GM12878 (cell line): ENCODE measurements around the gene TRMU. TPM values are rescaled to one million over a fixed set of nuclear protein-coding genes. Genes with fewer than 3 reads are reported as not detected.

Experiments
- ATAC-seq: fragments of 200-7000 bp; cut with Tn5 transposase; 3 replicates; pipeline ENCODE4 v1.9.1; 2020; ENCODE audit warnings: mild to moderate bottlenecking, moderate library complexity
- BruUV-seq: library from RNA; stranded (reverse); fragments of 400-500 nt; replicated peaks from 2 replicates; lab custom pipeline; 2021; lab: Mats Ljungman, UMichigan
- CTCF ChIA-PET: fragments of 300-600 bp; sonication (Branson Sonifier 250); formaldehyde crosslinking; extraction: SDS; loops from one replicate; lab custom pipeline; 2021; ENCODE audit warnings: inconsistent platforms; lab: Yijun Ruan, JAX
- POLR2A ChIA-PET: fragments of 350-600 bp; formaldehyde crosslinking; extraction: SDS; loops from one replicate; lab custom pipeline; 2021; ENCODE audit warnings: inconsistent platforms; lab: Charles Lee
- RAD21 ChIA-PET: fragments of 300-600 bp; sonication (Branson Sonifier 250); formaldehyde crosslinking; loops from one replicate; lab custom pipeline; 2023; ENCODE audit warnings: antibody characterized with exemption; ENCODE audit not compliant: unreplicated experiment; lab: Charles Lee
- SMC1A ChIA-PET: fragments of 300-600 bp; sonication (Branson Sonifier 250); formaldehyde crosslinking; loops from one replicate; lab custom pipeline; 2023; ENCODE audit not compliant: unreplicated experiment, uncharacterized antibody; lab: Charles Lee
- DNase-seq: peaks from one replicate; pipeline ENCODE4 v3.0.0-alpha.2; 2011; ENCODE audit warnings: low read depth, low spot score
- FAIRE-seq: peaks from 3 replicates; lab custom pipeline; 2011; peaks lifted over from hg19 to GRCh38; lab: Jason Lieb, UNC
- H2AFZ ChIP-seq: 2 replicates; pipeline ENCODE4 v1.6.0; 2011; ENCODE audit warnings: low read depth, low read length, control low read depth; ENCODE audit not compliant: control insufficient read depth
- H3K27ac ChIP-seq: 2 replicates; pipeline ENCODE4 v1.5.1; 2011; ENCODE audit warnings: control low read depth; ENCODE audit not compliant: control insufficient read depth, insufficient read depth
- H3K27me3 ChIP-seq, 2 experiments: replicated peaks in 1 of 2; 2 replicates each; pipeline versions ENCODE4 v1.6.0 to v1.6.1; 2011; ENCODE audit warnings: low read length in 1 of 2; ENCODE audit not compliant: control insufficient read depth in 2 of 2, insufficient read depth in 2 of 2
- H3K36me3 ChIP-seq, 2 experiments: 2 replicates each; pipeline ENCODE4 v1.5.1; 2011; ENCODE audit warnings: low read length in 1 of 2; ENCODE audit not compliant: control insufficient read depth in 2 of 2, insufficient read depth in 2 of 2
- H3K4me1 ChIP-seq: 2 replicates; pipeline ENCODE4 v1.6.1; 2011; ENCODE audit warnings: mild to moderate bottlenecking, low read length, moderate library complexity, mixed read lengths; ENCODE audit not compliant: control insufficient read depth, insufficient read depth
- H3K4me2 ChIP-seq: 2 replicates; pipeline ENCODE4 v1.6.0; 2011; ENCODE audit warnings: control low read depth; ENCODE audit not compliant: control insufficient read depth, insufficient read depth
- H3K4me3 ChIP-seq: fragments of 200-600 bp; sonication (generic); 2 replicates; pipeline ENCODE4 v1.5.1; 2016
- H3K79me2 ChIP-seq: 2 replicates; pipeline ENCODE4 v1.6.0; 2011; ENCODE audit warnings: low read length; ENCODE audit not compliant: control insufficient read depth, insufficient read depth
- H3K9ac ChIP-seq: 2 replicates; pipeline ENCODE4 v1.8.0; 2011; ENCODE audit warnings: low read length, control low read depth, mixed read lengths; ENCODE audit not compliant: control insufficient read depth, insufficient read depth
- H3K9me3 ChIP-seq: replicated peaks from 3 replicates; pipeline ENCODE4 v1.5.1; 2011; ENCODE audit warnings: mild to moderate bottlenecking, low read length; ENCODE audit not compliant: control insufficient read depth, insufficient read depth
- H4K20me1 ChIP-seq: 2 replicates; pipeline ENCODE4 v1.6.0; 2011; ENCODE audit not compliant: control insufficient read depth, insufficient read depth
- BACH1 ChIP-seq: fragments of 450-650 bp; IDR thresholded peaks from 2 replicates; pipeline ENCODE4 v1.6.1; 2017; ENCODE audit warnings: mild to moderate bottlenecking, borderline replicate concordance
- CREM ChIP-seq: IDR thresholded peaks from 2 replicates; pipeline ENCODE4 v1.6.1; 2014; ENCODE audit warnings: antibody characterized with exemption, low read depth
- JUNB ChIP-seq: IDR thresholded peaks from 2 replicates; pipeline ENCODE4 v1.6.1; 2016; ENCODE audit warnings: antibody characterized with exemption, mild to moderate bottlenecking
- NFXL1 ChIP-seq: fragments of 450-650 bp; IDR thresholded peaks from 2 replicates; pipeline ENCODE4 v1.6.1; 2017; ENCODE audit warnings: antibody characterized with exemption, mild to moderate bottlenecking, borderline replicate concordance
- NR2C1 ChIP-seq: fragments of 450-650 bp; IDR thresholded peaks from 2 replicates; pipeline ENCODE4 v1.6.1; 2017; ENCODE audit warnings: antibody characterized with exemption, mild to moderate bottlenecking, moderate library complexity
- SPI1 ChIP-seq: IDR thresholded peaks from 2 replicates; pipeline ENCODE4 v1.6.1; 2011; ENCODE audit warnings: low read depth, mild to moderate bottlenecking, low read length, moderate library complexity, borderline replicate concordance; ENCODE audit not compliant: insufficient read depth
- TCF7 ChIP-seq: IDR thresholded peaks from 2 replicates; pipeline ENCODE4 v1.6.1; 2014; ENCODE audit warnings: antibody characterized with exemption, borderline replicate concordance
- USF2 ChIP-seq: IDR thresholded peaks from 2 replicates; pipeline ENCODE4 v1.6.1; 2011; ENCODE audit warnings: low read depth, low read length, improper control_type of control experiment, borderline replicate concordance
- ZBED1 ChIP-seq: IDR thresholded peaks from 2 replicates; pipeline ENCODE4 v1.6.1; 2016; ENCODE audit warnings: borderline replicate concordance
- ZNF207 ChIP-seq: fragments of 450-650 bp; IDR thresholded peaks from 2 replicates; pipeline ENCODE4 v1.6.1; 2014; ENCODE audit warnings: antibody characterized with exemption, mild to moderate bottlenecking, borderline replicate concordance
- ZNF274 ChIP-seq: IDR thresholded peaks from one replicate; pipeline ENCODE4 v1.8.0; 2011; ENCODE audit not compliant: insufficient read length, insufficient read depth
- ZNF622 ChIP-seq: fragments of 450-650 bp; IDR thresholded peaks from 2 replicates; pipeline ENCODE4 v1.6.1; 2017; ENCODE audit warnings: mild to moderate bottlenecking, inconsistent platforms
- ZZZ3 ChIP-seq: IDR thresholded peaks from 2 replicates; pipeline ENCODE4 v1.6.1; 2011; ENCODE audit warnings: low read depth; ENCODE audit not compliant: control insufficient read depth, insufficient read length
- WGBS: methylation state at CpG from one replicate; pipeline ENCODE4 v1.1.6; 2016; ENCODE audit warnings: low lambda C conversion rate; ENCODE audit not compliant: insufficient replicate concordance, insufficient coverage; ENCODE audit errors: missing lambda C conversion rate; 5-methylcytosine and 5-hydroxymethylcytosine counted together
- in situ Hi-C: fragments of 300-500 bp; cut with MboI; formaldehyde crosslinking; loops from 9 replicates; pipeline ENCODE4 v1.14.3; 2018; ENCODE audit warnings: mixed read lengths
- intact Hi-C: fragments of 100-400 bp; cut with micrococcal nuclease; formaldehyde crosslinking; loops from one replicate; pipeline ENCODE4 v1.14.2; 2022; ENCODE audit not compliant: unreplicated experiment
- polyA plus RNA-seq, 11 experiments: library from polyadenylated mRNA; depleted of rRNA in 4 of 11; unstranded in 6 of 11; stranded (reverse) in 5 of 11; fragments of >200 nt; fragmentation: Nextera tagmentation in 4 of 11; fragmentation: Illumina TruSeq in 1 of 11; extraction: Ambion mirVana in 4 of 11; extraction: Trizol in 1 of 11; gene quantifications; 1 replicate in 1 of 11; 2 replicates in 10 of 11; pipeline versions ENCODE4 v1.2.1 to v1.2.3, GENCODE V29; 2011 to 2016; ENCODE audit warnings: inconsistent platforms in 2 of 11, missing spikeins in 2 of 11, low read depth in 1 of 11
- total RNA-seq, 4 experiments: library from RNA; depleted of rRNA in 3 of 4; stranded (reverse); fragments of >200 nt in 3 of 4; fragmentation: Illumina TruSeq in 1 of 4; extraction: Trizol in 1 of 4; gene quantifications; 2 replicates each; pipeline versions ENCODE4 v1.2.1 to v1.2.3, GENCODE V29; 2013 to 2021
- TF ChIP-seq, protein P1 (sequence below), 3 experiments: IDR thresholded peaks in 2 of 3; conservative IDR thresholded peaks in 1 of 3; 2 replicates each; pipeline ENCODE4 v1.5.1; 2011; ENCODE audit warnings: low read depth in 3 of 3, low read length in 3 of 3, mild to moderate bottlenecking in 3 of 3, control low read depth in 2 of 3, moderate library complexity in 2 of 3, inconsistent platforms in 1 of 3, mixed read lengths in 1 of 3; ENCODE audit not compliant: control insufficient read depth in 2 of 3, insufficient read depth in 1 of 3; ENCODE audit errors: extremely low read depth in 1 of 3
- TF ChIP-seq, protein P2 (sequence below): IDR thresholded peaks from 2 replicates; pipeline ENCODE4 v1.6.1; 2012; ENCODE audit warnings: low read depth, low read length, improper control_type of control experiment
- TF ChIP-seq, protein P3 (sequence below): fragments of 450-650 bp; IDR thresholded peaks from 2 replicates; pipeline ENCODE4 v1.6.1; 2018; ENCODE audit warnings: mild to moderate bottlenecking, low read depth, moderate library complexity; ENCODE audit not compliant: partially characterized antibody

TRMU gene
- total and polyA plus RNA-seq, 10 of the 15 experiments (the other 5 are each of a cell fraction or from before 2014, with no cell fraction given): 3.5 to 57.0 (median 44.0) TPM

GRCh38 chr22:46309526-46310085, 25.9 kb upstream of the TRMU start (continued):
- TF ChIP-seq, protein P1, sequence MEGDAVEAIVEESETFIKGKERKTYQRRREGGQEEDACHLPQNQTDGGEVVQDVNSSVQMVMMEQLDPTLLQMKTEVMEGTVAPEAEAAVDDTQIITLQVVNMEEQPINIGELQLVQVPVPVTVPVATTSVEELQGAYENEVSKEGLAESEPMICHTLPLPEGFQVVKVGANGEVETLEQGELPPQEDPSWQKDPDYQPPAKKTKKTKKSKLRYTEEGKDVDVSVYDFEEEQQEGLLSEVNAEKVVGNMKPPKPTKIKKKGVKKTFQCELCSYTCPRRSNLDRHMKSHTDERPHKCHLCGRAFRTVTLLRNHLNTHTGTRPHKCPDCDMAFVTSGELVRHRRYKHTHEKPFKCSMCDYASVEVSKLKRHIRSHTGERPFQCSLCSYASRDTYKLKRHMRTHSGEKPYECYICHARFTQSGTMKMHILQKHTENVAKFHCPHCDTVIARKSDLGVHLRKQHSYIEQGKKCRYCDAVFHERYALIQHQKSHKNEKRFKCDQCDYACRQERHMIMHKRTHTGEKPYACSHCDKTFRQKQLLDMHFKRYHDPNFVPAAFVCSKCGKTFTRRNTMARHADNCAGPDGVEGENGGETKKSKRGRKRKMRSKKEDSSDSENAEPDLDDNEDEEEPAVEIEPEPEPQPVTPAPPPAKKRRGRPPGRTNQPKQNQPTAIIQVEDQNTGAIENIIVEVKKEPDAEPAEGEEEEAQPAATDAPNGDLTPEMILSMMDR (IDR thresholded peaks at IDR 0.05 in 2 of 3, conservative IDR thresholded peaks at IDR 0.05 in 1 of 3; ENCODE audit: control insufficient read depth in 2 of 3, extremely low read depth in 1 of 3, insufficient read depth in 1 of 3, low read depth in 3 of 3, low read length in 3 of 3): no peak
- TF ChIP-seq ZNF207: no peak
- no peak for TF ChIP-seq JUNB

- Histone ChIP-seq H3K9me3 (no peaks in the 10 kb centered on the region), H3K27ac (no peak overlapping the region), H3K4me3 (no peak overlapping the region), H2AFZ (no peak overlapping the region), H3K4me1 (no peaks in the 10 kb centered on the region), H3K27me3 (no peaks in the 10 kb centered on the region), H3K79me2 (no peaks in the 10 kb centered on the region; the same call in none of the 2 replicates), H4K20me1 (no peaks in the 10 kb centered on the region), H3K36me3 (peaks cover 23 to 24% of the 10 kb centered on the region in 2 experiments), H3K9ac (no peak overlapping the region), H3K4me2 (no peak overlapping the region)
- no peak for ATAC-seq
- POLR2A ChIA-PET: no interaction called here
- intact Hi-C loops (loop anchor here (10.0 kb wide), 1 partner anchor 317 kb away; no protein-coding TSS in a partner anchor), in situ Hi-C loops (loop anchor here (5.0 kb wide), 2 partner anchors 190 to 300 kb away; no protein-coding TSS in a partner anchor)
- FAIRE-seq: no peak
- BruUV-seq: no TSS peak
- RAD21 ChIA-PET: interaction anchor here (1.9 kb wide), 1 partner anchor 190 kb away, joined by 5 read pairs; no protein-coding TSS in a partner anchor
- no peak for DNase-seq
- SMC1A ChIA-PET: interaction anchor here (1.5 kb wide), 1 partner anchor 190 kb away, joined by 4 read pairs; no protein-coding TSS in a partner anchor
- CTCF ChIA-PET: interaction anchor here (1.1 to 1.8 kb wide), 5 partner anchors 15 to 299 kb away, joined by 3 to 8 read pairs (median 4); partner anchors contain the start of gene GTSE1
- WGBS: 96% methylated on average over 8 of the region's 8 CpGs
- TF ChIP-seq ZNF622 (no peak), TCF7 (no peak), NFXL1 (no peak), SPI1 (no peak), ZBED1 (no peak), USF2 (no peak), ZNF274 (no peak), ZZZ3 (no peak), BACH1 (no peak), NR2C1 (no peak), CREM (no peak)
- TF ChIP-seq, protein P2, sequence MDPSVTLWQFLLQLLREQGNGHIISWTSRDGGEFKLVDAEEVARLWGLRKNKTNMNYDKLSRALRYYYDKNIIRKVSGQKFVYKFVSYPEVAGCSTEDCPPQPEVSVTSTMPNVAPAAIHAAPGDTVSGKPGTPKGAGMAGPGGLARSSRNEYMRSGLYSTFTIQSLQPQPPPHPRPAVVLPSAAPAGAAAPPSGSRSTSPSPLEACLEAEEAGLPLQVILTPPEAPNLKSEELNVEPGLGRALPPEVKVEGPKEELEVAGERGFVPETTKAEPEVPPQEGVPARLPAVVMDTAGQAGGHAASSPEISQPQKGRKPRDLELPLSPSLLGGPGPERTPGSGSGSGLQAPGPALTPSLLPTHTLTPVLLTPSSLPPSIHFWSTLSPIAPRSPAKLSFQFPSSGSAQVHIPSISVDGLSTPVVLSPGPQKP: no peak
- TF ChIP-seq, protein P3, sequence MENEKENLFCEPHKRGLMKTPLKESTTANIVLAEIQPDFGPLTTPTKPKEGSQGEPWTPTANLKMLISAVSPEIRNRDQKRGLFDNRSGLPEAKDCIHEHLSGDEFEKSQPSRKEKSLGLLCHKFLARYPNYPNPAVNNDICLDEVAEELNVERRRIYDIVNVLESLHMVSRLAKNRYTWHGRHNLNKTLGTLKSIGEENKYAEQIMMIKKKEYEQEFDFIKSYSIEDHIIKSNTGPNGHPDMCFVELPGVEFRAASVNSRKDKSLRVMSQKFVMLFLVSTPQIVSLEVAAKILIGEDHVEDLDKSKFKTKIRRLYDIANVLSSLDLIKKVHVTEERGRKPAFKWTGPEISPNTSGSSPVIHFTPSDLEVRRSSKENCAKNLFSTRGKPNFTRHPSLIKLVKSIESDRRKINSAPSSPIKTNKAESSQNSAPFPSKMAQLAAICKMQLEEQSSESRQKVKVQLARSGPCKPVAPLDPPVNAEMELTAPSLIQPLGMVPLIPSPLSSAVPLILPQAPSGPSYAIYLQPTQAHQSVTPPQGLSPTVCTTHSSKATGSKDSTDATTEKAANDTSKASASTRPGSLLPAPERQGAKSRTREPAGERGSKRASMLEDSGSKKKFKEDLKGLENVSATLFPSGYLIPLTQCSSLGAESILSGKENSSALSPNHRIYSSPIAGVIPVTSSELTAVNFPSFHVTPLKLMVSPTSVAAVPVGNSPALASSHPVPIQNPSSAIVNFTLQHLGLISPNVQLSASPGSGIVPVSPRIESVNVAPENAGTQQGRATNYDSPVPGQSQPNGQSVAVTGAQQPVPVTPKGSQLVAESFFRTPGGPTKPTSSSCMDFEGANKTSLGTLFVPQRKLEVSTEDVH: no peak
These were observed 23.5 kb upstream of the TRMU start for GRCh38 chr22:46312056-46312455.
